Left lung (tissue), 10 donors: ENCODE measurements around the gene TRRAP. TPM values are rescaled to one million over a fixed set of nuclear protein-coding genes. Genes with fewer than 3 reads are reported as not detected.

Experiments used
- ATAC-seq: fragments of 200-7000 bp; cut with Tn5 transposase; one replicate; pipeline ENCODE4 v1.9.1; 2020; ENCODE audit warnings: moderate library complexity
- DNase-seq, 4 donors: peaks; one replicate each; pipeline ENCODE4 v3.0.0-alpha.2; 2013 to 2020
- H3K27ac ChIP-seq, 2 donors: fragments of 200-600 bp; sonication (generic) in 1 of 2; one replicate each; pipeline versions ENCODE4 v1.5.0 to v1.8.0; 2020 to 2021
- H3K27me3 ChIP-seq, 2 donors: fragments of 200-600 bp; sonication (generic) in 1 of 2; one replicate each; pipeline versions ENCODE4 v1.5.0 to v1.8.0; 2020 to 2021
- H3K36me3 ChIP-seq, 2 donors: fragments of 200-600 bp; sonication (generic) in 1 of 2; one replicate each; pipeline versions ENCODE4 v1.5.0 to v1.8.0; 2020 to 2021
- H3K4me1 ChIP-seq, 2 donors: fragments of 200-600 bp; one replicate each; pipeline ENCODE4 v1.8.0; 2021
- H3K4me3 ChIP-seq, 2 donors: fragments of 200-600 bp; sonication (generic) in 1 of 2; one replicate each; pipeline versions ENCODE4 v1.5.0 to v1.8.0; 2020 to 2021; ENCODE audit warnings: mild to moderate bottlenecking in 1 of 2
- H3K9me3 ChIP-seq, 2 donors: fragments of 200-600 bp; sonication (generic) in 1 of 2; one replicate each; pipeline versions ENCODE4 v1.5.0 to v1.8.0; 2020 to 2021
- intact Hi-C, 2 donors: fragments of 100-400 bp; cut with DNase I; formaldehyde crosslinking; loops; one replicate each; pipeline versions ENCODE4 v1.11.2 to v1.14.2; 2022
- polyA plus RNA-seq, 6 donors: library from polyadenylated mRNA; unstranded; fragments of 120-200 nt; gene quantifications; one replicate each; pipeline ENCODE4 v1.2.1, GENCODE V29; 2013; ENCODE audit not compliant: insufficient read length in 6 of 6
- total RNA-seq, 2 donors: library from RNA; stranded (reverse); fragmentation: NEBNext Ultra II Directional; extraction: Animal tissue kit (Norgen Biotek cat#: 25700); gene quantifications; one replicate each; pipeline ENCODE4 v1.2.1, GENCODE V29; 2021
- TF ChIP-seq, protein P1 (sequence below), 2 donors: fragments of 200-600 bp; sonication (generic) in 1 of 2; IDR thresholded peaks; one replicate each; pipeline versions ENCODE4 v1.5.0 to v1.8.0; 2021; ENCODE audit warnings: antibody characterized with exemption in 2 of 2
- donor health status: DM: no; HTN: yes; CAD: no.
- donor health status: DM: no; HTN: no; CAD: no.

Gene TRRAP
- total and polyA plus RNA-seq, 8 donors: 32.5 to 40.5 (median 38.2) TPM

DNA sequence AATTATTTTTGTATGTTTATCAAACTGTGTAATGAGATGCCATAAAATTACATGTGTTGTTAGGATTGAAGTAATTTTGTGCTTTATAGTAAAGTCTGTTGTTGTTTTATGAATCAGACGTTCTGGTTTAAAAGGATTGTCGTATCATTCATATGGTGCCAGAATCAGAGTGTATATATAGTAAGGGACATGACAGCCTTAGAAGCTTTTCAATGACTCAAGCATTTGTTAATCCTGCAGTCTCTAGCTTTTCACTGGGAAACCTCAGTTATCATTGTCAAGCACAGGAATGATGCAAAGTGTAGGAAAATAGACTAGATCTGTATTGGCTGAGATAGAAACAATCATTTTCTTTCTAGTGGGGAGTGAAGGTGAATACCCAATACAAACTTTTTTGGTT is 57.5 kb downstream of the TRRAP start:
- Histone ChIP-seq H3K9me3 (no peaks in the 10 kb centered on the region), H3K27me3 (no peaks in the 10 kb centered on the region), H3K4me3 (no peak overlapping the region), H3K4me1 (no peaks in the 10 kb centered on the region), H3K27ac (no peak overlapping the region), H3K36me3 (peaks cover 0 to 100% of the 10 kb centered on the region in 2 donors)
- intact Hi-C loops: no loop called here
- ATAC-seq (no peak), DNase-seq (no peak)
- TF ChIP-seq, protein P1, sequence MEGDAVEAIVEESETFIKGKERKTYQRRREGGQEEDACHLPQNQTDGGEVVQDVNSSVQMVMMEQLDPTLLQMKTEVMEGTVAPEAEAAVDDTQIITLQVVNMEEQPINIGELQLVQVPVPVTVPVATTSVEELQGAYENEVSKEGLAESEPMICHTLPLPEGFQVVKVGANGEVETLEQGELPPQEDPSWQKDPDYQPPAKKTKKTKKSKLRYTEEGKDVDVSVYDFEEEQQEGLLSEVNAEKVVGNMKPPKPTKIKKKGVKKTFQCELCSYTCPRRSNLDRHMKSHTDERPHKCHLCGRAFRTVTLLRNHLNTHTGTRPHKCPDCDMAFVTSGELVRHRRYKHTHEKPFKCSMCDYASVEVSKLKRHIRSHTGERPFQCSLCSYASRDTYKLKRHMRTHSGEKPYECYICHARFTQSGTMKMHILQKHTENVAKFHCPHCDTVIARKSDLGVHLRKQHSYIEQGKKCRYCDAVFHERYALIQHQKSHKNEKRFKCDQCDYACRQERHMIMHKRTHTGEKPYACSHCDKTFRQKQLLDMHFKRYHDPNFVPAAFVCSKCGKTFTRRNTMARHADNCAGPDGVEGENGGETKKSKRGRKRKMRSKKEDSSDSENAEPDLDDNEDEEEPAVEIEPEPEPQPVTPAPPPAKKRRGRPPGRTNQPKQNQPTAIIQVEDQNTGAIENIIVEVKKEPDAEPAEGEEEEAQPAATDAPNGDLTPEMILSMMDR (IDR thresholded peaks at IDR 0.05): no peak

DNA sequence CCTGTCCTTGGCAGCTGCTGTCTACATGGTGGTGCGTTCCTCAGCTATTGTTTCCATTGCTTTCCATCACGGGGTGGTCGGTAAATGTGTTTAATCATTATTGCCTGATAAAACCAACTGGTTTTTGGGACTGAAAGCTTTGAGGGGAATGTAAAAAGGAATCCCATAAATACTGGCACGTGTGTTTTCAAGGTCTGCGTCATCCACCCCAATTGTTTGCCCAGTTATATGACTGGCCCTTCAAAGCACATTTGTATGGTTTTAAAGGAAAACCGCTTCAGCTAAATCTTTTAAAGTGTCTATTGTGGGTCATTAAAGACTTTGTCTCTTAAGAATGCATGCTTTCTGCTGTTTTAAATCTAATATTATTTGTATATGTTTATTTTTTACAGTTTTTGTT is 65.0 kb downstream of the TRRAP start:
- intact Hi-C loops: no loop called here
- H3K4me1 ChIP-seq: no peaks in the 10 kb centered on the region
- H3K9me3 ChIP-seq: no peaks in the 10 kb centered on the region
- DNase-seq (no peak), ATAC-seq (no peak)
- H3K4me3 ChIP-seq: no peak overlapping the region
- TF ChIP-seq, protein P1 (IDR thresholded peaks at IDR 0.05): no peak
- H3K27me3 ChIP-seq: no peaks in the 10 kb centered on the region
- H3K36me3 ChIP-seq: peaks cover 0 to 96% of the 10 kb centered on the region in 2 donors
- no peak overlapping the region for H3K27ac ChIP-seq

- Histone ChIP-seq H3K36me3 (peaks cover 0 to 96% of the 10 kb centered on the region in 2 donors), H3K27ac (no peak overlapping the region), H3K9me3 (no peaks in the 10 kb centered on the region)
Measured at GRCh38 chr7:98944386-98944785, 66.1 kb downstream of the TRRAP start.

GRCh38 chr7:98945852-98946251 is 67.5 kb downstream of the TRRAP start:
- DNase-seq (no peak), ATAC-seq (no peak)
- H3K27me3 ChIP-seq: no peaks in the 10 kb centered on the region
- H3K36me3 ChIP-seq: peaks cover 0 to 95% of the 10 kb centered on the region in 2 donors
- H3K9me3 ChIP-seq: no peaks in the 10 kb centered on the region
- no peaks in the 10 kb centered on the region for H3K4me1 ChIP-seq
- TF ChIP-seq, protein P1 (IDR thresholded peaks at IDR 0.05): no peak
- intact Hi-C loops: no loop called here
- no peak overlapping the region for H3K4me3 ChIP-seq
- no peak overlapping the region for H3K27ac ChIP-seq

More at GRCh38 chr7:98944386-98944785, 66.1 kb downstream of the TRRAP start:
- Histone ChIP-seq H3K27me3 (no peaks in the 10 kb centered on the region), H3K4me1 (no peaks in the 10 kb centered on the region), H3K4me3 (no peak overlapping the region)
- ATAC-seq: no peak
- DNase-seq: no peak
- intact Hi-C loops: no loop called here
- TF ChIP-seq, protein P1 (IDR thresholded peaks at IDR 0.05): no peak

DNA sequence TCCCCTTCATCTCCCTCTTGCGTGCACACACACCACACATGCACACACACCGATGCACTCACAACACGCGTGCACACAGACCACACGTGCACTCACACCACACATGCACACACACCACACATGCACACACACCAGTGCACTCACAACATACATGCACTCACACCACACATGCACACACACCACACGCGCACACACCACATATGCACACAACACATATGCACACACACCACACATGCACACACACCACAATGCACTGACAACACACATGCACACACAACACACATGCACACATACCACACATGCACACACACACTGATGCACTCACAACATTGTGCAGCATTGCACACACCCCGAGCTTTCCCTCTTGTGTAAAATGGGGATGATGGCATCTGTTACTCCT is 68.1 kb downstream of the TRRAP start:
- DNase-seq: no peak
- H3K27ac ChIP-seq: no peak overlapping the region
- no peaks in the 10 kb centered on the region for H3K9me3 ChIP-seq
- H3K4me1 ChIP-seq: no peaks in the 10 kb centered on the region
- no peaks in the 10 kb centered on the region for H3K27me3 ChIP-seq
- TF ChIP-seq, protein P1 (IDR thresholded peaks at IDR 0.05): no peak
- H3K36me3 ChIP-seq: peaks cover 0 to 94% of the 10 kb centered on the region in 2 donors
- intact Hi-C loops: no loop called here
- H3K4me3 ChIP-seq: no peak overlapping the region
- no peak for ATAC-seq
